Gastrocnemius medialis (tissue), 4 donors: ENCODE measurements around the gene IL1B.

ENCODE experiments used
- CTCF ChIP-seq, 5 experiments: fragments of 450-650 bp in 3 of 5; fragments of 200-600 bp in 2 of 5; sonication (generic) in 2 of 5; IDR thresholded peaks in 4 of 5; conservative IDR thresholded peaks in 1 of 5; 1 replicate in 4 of 5; 2 replicates in 1 of 5; pipeline ENCODE4 v1.5.1; 2016 to 2019; ENCODE audit warnings: antibody characterized with exemption in 5 of 5, mild to moderate bottlenecking in 3 of 5, moderate library complexity in 3 of 5
- POLR2A ChIP-seq, 2 donors: fragments of 450-650 bp; IDR thresholded peaks; one replicate each; pipeline ENCODE4 v1.6.1; 2017; ENCODE audit warnings: antibody characterized with exemption in 2 of 2, mild to moderate bottlenecking in 2 of 2, moderate library complexity in 2 of 2

DNA sequence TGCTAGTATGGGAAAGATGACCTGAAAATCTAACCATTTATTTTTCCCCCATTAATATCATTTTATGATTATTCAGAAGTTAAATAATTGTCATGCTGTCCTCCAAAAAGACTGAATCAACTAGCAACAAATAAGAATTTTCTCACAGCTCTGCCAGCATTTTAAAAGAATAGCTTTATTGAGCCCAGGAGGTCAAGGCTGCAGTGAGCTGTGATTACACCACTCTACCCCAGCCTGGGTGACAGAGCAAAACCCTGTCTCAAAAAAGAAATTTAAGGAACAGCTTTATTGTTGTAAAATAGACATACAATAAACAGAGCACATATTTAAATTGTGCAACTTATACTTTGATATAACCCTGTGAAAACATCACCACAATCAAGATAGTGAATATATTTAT, 27.5 kb downstream of the IL1B start:
- TF ChIP-seq POLR2A (IDR thresholded peaks at IDR 0.05) (no peak), CTCF (IDR thresholded peaks at IDR 0.05 in 4 of 5, conservative IDR thresholded peaks at IDR 0.05 in 1 of 5) (no peak)
